HUES6 (cell line): ENCODE measurements around the gene CSF3.
"Not testable (repeated sequence)": the region's sequence is repeated elsewhere in the genome, so short reads cannot be mapped to it uniquely, and the experiment has no call there.

Experiments
- H3K27ac ChIP-seq: 2 replicates; pipeline ENCODE4 v1.7.0; 2013; ENCODE audit warnings: low read depth, mild to moderate bottlenecking, low read length, inconsistent platforms
- H3K27me3 ChIP-seq: 2 replicates; pipeline ENCODE4 v1.6.1; 2013; ENCODE audit warnings: low read length; ENCODE audit not compliant: control insufficient read depth, insufficient read depth
- H3K36me3 ChIP-seq: 2 replicates; pipeline ENCODE4 v1.6.1; 2013; ENCODE audit warnings: low read length; ENCODE audit not compliant: control insufficient read depth, insufficient read depth
- H3K4me1 ChIP-seq: 2 replicates; pipeline ENCODE4 v1.6.1; 2013; ENCODE audit warnings: low read length; ENCODE audit not compliant: control insufficient read depth, insufficient read depth
- H3K4me3 ChIP-seq: 2 replicates; pipeline ENCODE4 v1.5.1; 2013; ENCODE audit warnings: low read depth, low read length
- H3K9ac ChIP-seq: one replicate; pipeline ENCODE4 v1.6.1; 2013; ENCODE audit warnings: mild to moderate bottlenecking, low read length
- H3K9me3 ChIP-seq: 2 replicates; pipeline ENCODE4 v1.6.1; 2013; ENCODE audit warnings: low read depth, low read length; ENCODE audit not compliant: control insufficient read depth, insufficient read depth

The CSF3 gene

DNA sequence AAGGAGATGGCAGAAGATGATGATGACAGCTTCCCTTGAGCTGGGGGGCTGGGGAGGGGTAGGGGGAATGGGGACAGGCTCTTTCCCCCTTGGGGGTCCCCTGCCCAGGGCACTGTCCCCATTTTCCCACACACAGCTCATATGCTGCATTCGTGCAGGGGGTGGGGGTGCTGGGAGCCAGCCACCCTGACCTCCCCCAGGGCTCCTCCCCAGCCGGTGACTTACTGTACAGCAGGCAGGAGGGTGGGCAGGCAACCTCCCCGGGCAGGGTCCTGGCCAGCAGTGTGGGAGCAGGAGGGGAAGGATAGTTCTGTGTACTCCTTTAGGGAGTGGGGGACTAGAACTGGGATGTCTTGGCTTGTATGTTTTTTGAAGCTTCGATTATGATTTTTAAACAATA lies 17.7 kb upstream of the CSF3 start:
- Histone ChIP-seq H3K9me3 (no peaks in the 10 kb centered on the region), H3K9ac (no peak overlapping the region), H3K27ac (no peak overlapping the region), H3K4me3 (no peak overlapping the region), H3K36me3 (peaks cover 58% of the 10 kb centered on the region), H3K27me3 (no peaks in the 10 kb centered on the region), H3K4me1 (no peaks in the 10 kb centered on the region)

- Histone ChIP-seq H3K9me3 (no peaks in the 10 kb centered on the region), H3K4me3 (no peak overlapping the region), H3K27me3 (no peaks in the 10 kb centered on the region), H3K9ac (no peak overlapping the region), H3K36me3 (peaks cover 43% of the 10 kb centered on the region), H3K4me1 (no peaks in the 10 kb centered on the region), H3K27ac (no peak overlapping the region)
These were observed 16.2 kb upstream of the CSF3 start for GRCh38 chr17:39999067-39999466.

- Histone ChIP-seq H3K9me3 (no peaks in the 10 kb centered on the region), H3K36me3 (peaks cover 32% of the 10 kb centered on the region), H3K27me3 (no peaks in the 10 kb centered on the region), H3K4me1 (no peaks in the 10 kb centered on the region), H3K9ac (no peak overlapping the region), H3K27ac (no peak overlapping the region), H3K4me3 (no peak overlapping the region)
These were observed 15.1 kb upstream of the CSF3 start for GRCh38 chr17:40000161-40000560.

DNA sequence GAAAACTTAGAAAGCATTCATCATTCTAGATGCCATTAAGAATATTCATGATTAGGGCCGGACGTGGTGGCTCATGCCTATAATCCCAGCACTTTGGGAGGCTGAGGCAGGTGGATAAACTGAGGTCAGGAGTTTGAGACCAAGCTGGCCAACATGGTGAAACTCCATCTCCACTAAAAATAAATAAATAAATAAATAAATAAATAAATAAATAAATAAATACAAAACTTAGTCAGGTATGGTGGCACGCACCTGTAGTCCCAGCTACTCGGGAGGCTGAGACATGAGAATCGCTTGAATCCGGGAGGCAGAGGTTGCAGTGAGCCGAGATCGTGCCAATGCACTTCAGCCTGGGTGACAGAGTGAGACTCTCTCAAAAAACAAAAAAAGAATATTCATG lies 13.9 kb upstream of the CSF3 start:
- not testable (repeated sequence) for H3K27ac ChIP-seq

GRCh38 chr17:40004072-40004471 lies 11.2 kb upstream of the CSF3 start:
- Histone ChIP-seq H3K9ac (no peak overlapping the region), H3K27me3 (no peaks in the 10 kb centered on the region), H3K27ac (no peak overlapping the region), H3K36me3 (no peaks in the 10 kb centered on the region), H3K4me3 (no peak overlapping the region), H3K4me1 (no peaks in the 10 kb centered on the region), H3K9me3 (no peaks in the 10 kb centered on the region)

More for the DNA sequence above, 13.9 kb upstream of the CSF3 start:
- not testable (repeated sequence) for H3K27me3 ChIP-seq, H3K9me3 ChIP-seq, H3K9ac ChIP-seq, H3K4me3 ChIP-seq, H3K4me1 ChIP-seq
- peaks cover 20% of the 10 kb centered on the region for H3K36me3 ChIP-seq

DNA sequence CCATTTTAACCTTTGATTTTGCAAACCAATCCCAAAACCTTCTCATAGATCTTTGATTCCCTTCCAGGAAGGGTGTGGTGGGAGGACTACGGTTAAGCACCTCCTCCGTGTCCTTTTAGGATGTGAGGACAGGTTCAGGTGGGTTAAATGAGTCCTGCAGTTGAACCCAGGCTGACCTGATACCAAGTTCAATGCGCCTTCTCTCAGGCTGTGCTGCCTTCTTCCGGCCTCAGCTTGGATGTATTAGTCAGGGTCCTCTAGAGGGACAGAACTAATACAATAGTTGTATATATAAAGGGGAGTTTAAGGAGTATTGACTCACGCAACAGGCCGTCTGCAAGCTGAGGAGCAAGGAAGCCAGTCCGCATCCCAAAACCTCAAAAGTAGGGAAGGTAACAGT lies 10.5 kb upstream of the CSF3 start:
- no peak overlapping the region for H3K27ac ChIP-seq
- no peak overlapping the region for H3K9ac ChIP-seq
- H3K4me3 ChIP-seq, result no peak overlapping the region
- H3K36me3 ChIP-seq, result no peaks in the 10 kb centered on the region
- no peaks in the 10 kb centered on the region for H3K9me3 ChIP-seq
- H3K4me1 ChIP-seq, result no peaks in the 10 kb centered on the region
- H3K27me3 ChIP-seq, result no peaks in the 10 kb centered on the region

- H3K4me3 ChIP-seq, result no peak overlapping the region
- H3K9me3 ChIP-seq, result no peaks in the 10 kb centered on the region
- no peak overlapping the region for H3K27ac ChIP-seq
- H3K27me3 ChIP-seq, result no peaks in the 10 kb centered on the region
- no peak overlapping the region for H3K9ac ChIP-seq
- no peaks in the 10 kb centered on the region for H3K36me3 ChIP-seq
- H3K4me1 ChIP-seq, result no peaks in the 10 kb centered on the region
These were observed 9.7 kb upstream of the CSF3 start for GRCh38 chr17:40005520-40005919.

DNA sequence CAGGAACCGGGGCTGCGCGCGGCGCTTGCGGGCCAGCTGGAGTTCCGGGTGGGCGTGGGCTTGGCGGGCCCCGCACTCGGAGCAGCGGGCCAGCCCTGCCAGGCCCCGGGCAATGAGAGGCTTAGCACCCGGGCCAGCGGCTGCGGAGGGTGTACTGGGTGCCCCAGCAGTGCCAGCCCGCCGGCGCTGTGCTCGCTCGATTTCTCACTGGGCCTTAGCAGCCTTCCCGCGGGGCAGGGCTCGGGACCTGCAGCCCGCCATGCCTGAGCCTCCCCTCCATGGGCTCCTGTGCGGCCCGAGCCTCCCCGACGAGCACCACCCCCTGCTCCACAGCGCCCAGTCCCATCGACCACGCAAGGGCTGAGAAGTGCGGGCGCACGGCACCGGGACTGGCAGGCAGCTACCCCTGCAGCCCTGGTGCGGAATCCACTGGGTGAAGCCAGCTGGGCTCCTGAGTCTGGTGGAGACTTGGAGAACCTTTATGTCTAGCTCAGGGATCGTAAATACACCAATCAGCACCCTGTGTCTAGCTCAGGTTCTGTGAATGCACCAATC lies 4.2 kb upstream of the CSF3 start:
- H3K36me3 ChIP-seq, H3K4me1 ChIP-seq, H3K9me3 ChIP-seq, H3K27ac ChIP-seq, H3K9ac ChIP-seq, H3K27me3 ChIP-seq, H3K4me3 ChIP-seq: not testable (repeated sequence)

GRCh38 chr17:40012017-40012647 lies 3.1 kb upstream of the CSF3 start:
- H3K27me3 ChIP-seq, H3K4me3 ChIP-seq, H3K9me3 ChIP-seq, H3K4me1 ChIP-seq, H3K27ac ChIP-seq, H3K36me3 ChIP-seq, H3K9ac ChIP-seq: not testable (repeated sequence)

- no peak overlapping the region for H3K9ac ChIP-seq
- peaks cover 29% of the 10 kb centered on the region for H3K4me1 ChIP-seq
- peaks cover 12% of the 10 kb centered on the region for H3K36me3 ChIP-seq
- H3K27me3 ChIP-seq, result no peaks in the 10 kb centered on the region
- H3K9me3 ChIP-seq, result no peaks in the 10 kb centered on the region
- no peak overlapping the region for H3K27ac ChIP-seq
- H3K4me3 ChIP-seq, result no peak overlapping the region
These were observed 762 bp upstream of the CSF3 start for GRCh38 chr17:40014375-40014980.

- no peaks in the 10 kb centered on the region for H3K9me3 ChIP-seq
- no peak overlapping the region for H3K9ac ChIP-seq
- H3K4me3 ChIP-seq, result no peak overlapping the region
- H3K36me3 ChIP-seq, result peaks cover 29% of the 10 kb centered on the region
- H3K27me3 ChIP-seq, result no peaks in the 10 kb centered on the region
- H3K27ac ChIP-seq, result no peak overlapping the region
- H3K4me1 ChIP-seq, result peaks cover 30% of the 10 kb centered on the region
These were observed 1.1 kb downstream of the CSF3 start for GRCh38 chr17:40015998-40016985.
